ELR (cell line): ENCODE results near the gene TCEAL2.
"Not testable (repeated sequence)": the region's sequence is repeated elsewhere in the genome, so short reads cannot be mapped to it uniquely, and the experiment has no call there.

Experiments used
- DNase-seq: peaks from one replicate; pipeline ENCODE4 v3.0.0-alpha.2; 2015; ENCODE audit warnings: low read depth

TCEAL2 gene

DNA sequence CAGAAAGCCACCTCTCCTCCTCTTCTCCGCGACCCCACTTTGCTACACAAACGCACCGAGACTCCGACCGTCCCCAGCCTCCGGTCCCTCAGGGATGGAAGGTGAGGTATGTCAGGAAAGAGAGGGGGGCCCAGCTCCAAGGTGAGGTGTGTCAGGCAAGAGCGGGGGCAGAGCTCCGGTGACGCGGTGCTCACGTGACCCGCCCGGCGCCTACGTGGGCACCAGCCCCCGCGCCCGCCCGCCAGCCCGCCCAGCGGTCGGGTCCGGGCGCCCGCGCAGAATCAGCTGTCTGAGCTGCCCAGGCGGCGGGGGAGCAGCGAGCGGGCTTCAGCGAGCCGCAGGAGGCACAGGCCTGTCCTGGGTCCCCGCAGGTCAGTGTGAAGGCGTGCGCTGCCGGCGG lies at the start of gene TCEAL2:
TSS of gene TCEAL2 (plus strand) at position 244 of the 400 bp plus-strand sequence. CDS start 1,152 bp downstream, outside the sequence.
- DNase-seq, result not testable (repeated sequence)

DNA sequence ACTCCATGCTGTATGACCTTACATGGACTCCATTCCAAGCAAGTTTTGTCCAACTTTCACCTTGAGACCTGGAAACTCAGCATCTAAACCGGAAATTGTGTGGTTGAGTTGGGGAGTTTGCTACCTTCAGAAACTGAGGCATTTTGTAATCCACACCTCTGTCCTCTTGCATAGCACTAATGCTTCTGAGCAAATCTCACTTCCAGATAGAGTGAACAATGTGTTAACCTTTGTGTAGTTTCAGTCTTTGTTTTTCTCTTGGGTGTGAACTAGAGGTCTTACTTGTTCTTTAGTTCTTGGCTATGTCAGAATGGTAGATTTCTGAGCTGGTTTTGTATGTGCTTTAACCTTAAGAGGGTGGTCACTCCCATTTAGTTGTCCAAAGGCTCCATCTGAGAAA lies 48.1 kb upstream of the TCEAL2 start:
- DNase-seq, result no peak

DNA sequence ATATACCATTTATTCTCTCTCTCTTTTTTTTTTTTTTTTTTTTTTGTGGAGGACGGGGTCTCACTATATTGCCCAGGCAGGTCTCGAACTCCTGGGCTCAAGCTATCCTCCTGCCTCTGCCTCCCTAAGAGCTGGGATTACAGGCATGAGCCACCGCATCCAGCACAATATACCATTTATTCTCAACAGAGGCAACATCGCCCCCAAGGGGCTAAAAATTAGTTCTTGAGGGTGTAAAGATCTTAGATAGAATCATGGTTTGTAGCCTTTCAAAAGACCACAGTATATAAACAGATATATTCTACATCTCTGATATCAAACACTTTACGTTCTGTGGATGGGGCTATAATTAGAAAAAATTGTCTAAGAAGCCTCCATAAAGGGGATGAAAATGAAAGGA lies 39.8 kb upstream of the TCEAL2 start:
- peak; percentile 40 for DNase-seq

GRCh38 chrX:102113367-102113766 lies 12.1 kb upstream of the TCEAL2 start:
- no peak for DNase-seq

DNA sequence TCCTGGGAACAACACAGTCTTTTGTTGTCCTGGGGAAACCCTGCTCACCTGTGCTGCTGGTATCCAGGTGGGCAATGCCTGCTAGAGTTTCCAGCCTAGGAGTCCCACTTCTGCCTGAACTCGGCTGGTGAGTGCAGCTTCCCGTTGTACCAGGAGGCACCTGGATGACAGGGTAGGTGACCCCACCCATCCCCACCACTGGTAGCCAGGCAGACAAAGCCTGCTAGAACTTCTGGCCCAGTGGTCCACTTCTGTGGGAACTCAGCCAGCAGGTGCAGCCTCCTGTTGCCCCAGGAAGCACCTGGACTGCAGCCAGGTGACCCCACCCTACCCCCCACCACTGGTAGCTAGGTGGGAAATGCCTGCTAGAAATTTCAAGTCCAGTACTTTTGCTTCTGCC lies 9.7 kb upstream of the TCEAL2 start:
- DNase-seq, result no peak

- DNase-seq, result not testable (repeated sequence)
Measured at GRCh38 chrX:102125014-102125413, 465 bp upstream of the TCEAL2 start.

GRCh38 chrX:102126080-102126818 lies 770 bp downstream of the TCEAL2 start:
- not testable (repeated sequence) for DNase-seq

DNA sequence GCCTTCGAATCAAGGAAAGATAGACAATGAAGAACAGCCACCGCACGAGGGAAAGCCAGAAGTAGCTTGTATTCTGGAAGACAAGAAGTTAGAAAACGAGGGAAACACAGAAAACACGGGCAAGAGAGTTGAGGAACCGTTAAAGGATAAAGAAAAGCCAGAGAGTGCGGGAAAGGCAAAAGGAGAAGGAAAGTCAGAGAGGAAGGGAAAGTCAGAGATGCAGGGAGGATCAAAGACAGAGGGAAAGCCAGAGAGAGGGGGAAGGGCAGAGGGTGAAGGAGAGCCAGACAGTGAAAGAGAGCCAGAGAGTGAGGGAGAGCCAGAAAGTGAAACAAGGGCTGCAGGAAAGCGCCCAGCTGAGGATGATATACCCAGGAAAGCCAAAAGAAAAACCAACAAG lies 1.4 kb downstream of the TCEAL2 start:
- DNase-seq, result no peak

GRCh38 chrX:102129473-102129872 lies 4.0 kb downstream of the TCEAL2 start:
- DNase-seq, result peak; percentile 17

DNA sequence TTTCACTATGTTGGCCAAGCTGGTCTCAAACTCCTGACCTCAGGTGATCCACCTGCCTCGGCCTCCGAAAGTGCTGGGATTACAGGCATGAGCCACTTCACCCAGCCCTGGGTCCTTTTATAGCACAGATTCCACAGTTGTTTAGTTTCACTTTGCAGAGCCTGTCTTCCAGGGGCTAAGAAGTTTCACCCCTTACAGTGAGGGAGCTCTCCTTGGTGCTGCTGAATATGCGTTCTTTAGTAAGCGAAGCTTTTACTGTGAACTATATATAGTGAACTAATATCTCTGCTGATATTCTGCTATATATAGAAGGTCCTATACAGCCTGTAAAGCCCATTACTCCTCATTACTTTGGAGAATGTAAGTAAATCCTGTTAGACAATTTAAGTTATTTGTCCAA lies 12.6 kb downstream of the TCEAL2 start:
- no peak for DNase-seq

GRCh38 chrX:102140876-102141275 lies 15.4 kb downstream of the TCEAL2 start:
- not testable (repeated sequence) for DNase-seq

- not testable (repeated sequence) for DNase-seq
Measured at GRCh38 chrX:102141631-102142030, 16.2 kb downstream of the TCEAL2 start.

DNA sequence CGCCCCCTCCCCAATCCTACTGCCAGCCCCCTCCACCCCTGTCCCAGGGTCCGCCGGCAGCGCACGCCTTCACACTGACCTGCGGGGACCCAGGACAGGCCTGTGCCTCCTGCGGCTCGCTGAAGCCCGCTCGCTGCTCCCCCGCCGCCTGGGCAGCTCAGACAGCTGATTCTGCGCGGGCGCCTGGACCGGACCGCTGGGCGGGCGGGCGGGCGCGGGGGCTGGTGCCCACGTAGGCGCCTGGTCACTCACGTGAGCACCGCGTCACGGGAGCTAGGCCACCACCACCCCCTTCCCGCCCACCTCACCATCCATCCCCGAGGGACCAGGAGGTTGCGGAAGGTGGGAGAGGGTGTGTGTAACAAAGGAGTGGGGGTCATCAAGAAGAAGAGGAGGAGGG lies 16.8 kb downstream of the TCEAL2 start, which contains the start of gene TCEAL6:
TSS of gene TCEAL6 (minus strand) at position 208 of the 400 bp plus-strand sequence.
- not testable (repeated sequence) for DNase-seq

DNA sequence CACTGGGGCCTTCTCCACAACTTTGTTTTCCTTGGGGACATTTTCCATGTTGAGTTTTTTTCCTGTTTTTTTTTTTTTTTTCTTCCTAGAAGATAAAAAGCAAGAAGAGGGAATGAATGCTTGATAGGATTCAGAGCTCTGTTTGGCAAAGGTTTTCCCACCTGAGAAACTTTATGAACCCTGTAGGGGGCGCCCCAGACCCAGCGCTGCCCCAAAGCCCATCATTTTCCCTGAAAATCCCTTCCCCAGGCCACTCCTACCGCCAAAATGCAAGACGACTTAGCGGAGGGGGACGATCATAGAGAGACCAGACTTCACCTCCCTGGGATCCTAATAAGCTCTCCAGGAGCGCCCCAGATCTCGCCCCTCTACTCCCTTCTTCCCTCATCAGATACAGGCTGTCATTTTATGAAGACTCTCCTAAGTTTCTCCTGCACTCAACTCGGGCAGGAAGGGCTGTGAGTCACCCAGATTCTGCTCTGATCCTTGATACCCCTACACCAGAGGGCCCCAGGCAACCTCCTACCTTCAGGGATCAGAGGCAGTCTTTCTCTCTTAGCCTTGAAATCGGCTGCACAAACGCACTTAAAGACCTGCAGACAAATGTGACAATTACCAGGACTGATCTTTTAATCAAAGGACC lies 28.9 kb downstream of the TCEAL2 start:
- DNase-seq, result peak; percentile 4

GRCh38 chrX:102154900-102155805 lies 29.7 kb downstream of the TCEAL2 start:
- DNase-seq, result no peak

- DNase-seq, result peak; percentile 15
Measured at GRCh38 chrX:102155806-102156179, 30.3 kb downstream of the TCEAL2 start, which contains the start of gene BEX5. Gene BEX5 (minus strand): TSS chrX:102155977. CDS start chrX:102154265, 1,712 bp downstream.
